HG03135 (cell line): Measurements from ENCODE around the gene EGFL6.

Experiments used
- ATAC-seq: cut with Tn5 transposase; IDR thresholded peaks from one replicate; pipeline ENCODE4 v1.9.1; 2021; ENCODE audit warnings: mild to moderate bottlenecking, moderate library complexity; ENCODE audit not compliant: unreplicated experiment

EGFL6 gene

GRCh38 chrX:13569479-13570260, at the start of gene EGFL6:
EGFL6 (plus strand) TSS chrX:13569601; CDS start chrX:13569862, 261 bp downstream.
- ATAC-seq, result no peak

- ATAC-seq, result no peak
These were observed 49.0 kb upstream of the EGFL6 start for GRCh38 chrX:13520351-13520750.

- no peak for ATAC-seq
These were observed 48.5 kb upstream of the EGFL6 start for GRCh38 chrX:13520936-13521335.

- no peak for ATAC-seq
These were observed 46.6 kb upstream of the EGFL6 start for GRCh38 chrX:13522811-13523210.

GRCh38 chrX:13533726-13534125, 35.7 kb upstream of the EGFL6 start:
- no peak for ATAC-seq

GRCh38 chrX:13535376-13536165, 33.8 kb upstream of the EGFL6 start:
- ATAC-seq, result no peak

GRCh38 chrX:13536551-13536950, 32.9 kb upstream of the EGFL6 start:
- no peak for ATAC-seq

GRCh38 chrX:13538414-13538813, 31.0 kb upstream of the EGFL6 start:
- ATAC-seq, result no peak

- no peak for ATAC-seq
These were observed 28.8 kb upstream of the EGFL6 start for GRCh38 chrX:13540602-13541001.

GRCh38 chrX:13545726-13546125, 23.7 kb upstream of the EGFL6 start:
- no peak for ATAC-seq

- ATAC-seq, result no peak
These were observed 21.7 kb upstream of the EGFL6 start for GRCh38 chrX:13547671-13548070.

- ATAC-seq, result no peak
These were observed 19.1 kb upstream of the EGFL6 start for GRCh38 chrX:13550346-13550745.

GRCh38 chrX:13551610-13552009, 17.8 kb upstream of the EGFL6 start:
- ATAC-seq, result no peak

GRCh38 chrX:13552892-13553291, 16.5 kb upstream of the EGFL6 start:
- ATAC-seq, result no peak

- no peak for ATAC-seq
These were observed 3.9 kb upstream of the EGFL6 start for GRCh38 chrX:13565511-13565910.

GRCh38 chrX:13570261-13570605, 832 bp downstream of the EGFL6 start:
- ATAC-seq, result no peak

GRCh38 chrX:13571136-13571535, 1.7 kb downstream of the EGFL6 start:
- no peak for ATAC-seq

- ATAC-seq, result no peak
These were observed 5.2 kb downstream of the EGFL6 start for GRCh38 chrX:13574600-13574999.

- ATAC-seq, result no peak
These were observed 10.3 kb downstream of the EGFL6 start for GRCh38 chrX:13579661-13580060.

- no peak for ATAC-seq
These were observed 12.2 kb downstream of the EGFL6 start for GRCh38 chrX:13581554-13581953.

GRCh38 chrX:13587786-13588477, 18.5 kb downstream of the EGFL6 start:
- no peak for ATAC-seq

GRCh38 chrX:13590207-13590606, 20.8 kb downstream of the EGFL6 start:
- no peak for ATAC-seq
